WTC11 (cell line): ENCODE results near the gene PSMD1. TPM values are rescaled to one million over a fixed set of nuclear protein-coding genes. Genes with fewer than 3 reads are reported as not detected.

Experiments used
- ATAC-seq: fragments of 200-7000 bp; cut with Tn5 transposase; 2 replicates; pipeline ENCODE4 v1.10.0; 2021; ENCODE audit warnings: mild to moderate bottlenecking, moderate library complexity
- CTCF ChIA-PET: fragments of 300-600 bp; sonication (Branson Sonifier 250); formaldehyde crosslinking; loops from one replicate; lab custom pipeline; 2021; ENCODE audit warnings: antibody characterized with exemption; lab: Charles Lee
- POLR2A ChIA-PET: fragments of 350-600 bp; sonication (Branson Sonifier 250); formaldehyde crosslinking; loops from one replicate; lab custom pipeline; 2021; ENCODE audit warnings: antibody characterized with exemption; lab: Charles Lee
- DNase-seq: peaks from one replicate; pipeline ENCODE4 v3.0.0; 2021; ENCODE audit warnings: low spot score
- H3K27ac Mint-ChIP-seq: 2 replicates; pipeline ENCODE4 v1.8.0; 2021; ENCODE audit warnings: mixed read lengths
- H3K27me3 Mint-ChIP-seq: 2 replicates; pipeline ENCODE4 v1.8.0; 2021; ENCODE audit warnings: low read depth, mild to moderate bottlenecking, moderate library complexity, mixed read lengths
- H3K36me3 Mint-ChIP-seq: 2 replicates; pipeline ENCODE4 v1.8.0; 2021; ENCODE audit warnings: mixed read lengths
- H3K4me1 Mint-ChIP-seq: 2 replicates; pipeline ENCODE4 v1.8.0; 2022; ENCODE audit warnings: mixed read lengths
- H3K4me3 Mint-ChIP-seq: 2 replicates; pipeline ENCODE4 v1.8.0; 2021; ENCODE audit warnings: mild to moderate bottlenecking, moderate library complexity, mixed read lengths
- H3K9me3 Mint-ChIP-seq: 2 replicates; pipeline ENCODE4 v1.8.0; 2021; ENCODE audit warnings: mixed read lengths
- JUN ChIP-seq: sonication (generic); formaldehyde crosslinking; IDR thresholded peaks from 2 replicates; pipeline ENCODE4 v1.8.0; 2023; ENCODE audit warnings: mild to moderate bottlenecking, missing genetic modification reagents
- KAT7 ChIP-seq: sonication (generic); formaldehyde crosslinking; IDR thresholded peaks from 2 replicates; pipeline ENCODE4 v1.8.1; 2023; ENCODE audit warnings: missing genetic modification reagents, mild to moderate bottlenecking, borderline replicate concordance
- NFATC4 ChIP-seq: fragments of 250-450 bp; sonication (Bioruptor Pico); IDR thresholded peaks from 2 replicates; pipeline ENCODE4 v1.9.0; 2021; ENCODE audit warnings: mild to moderate bottlenecking
- PRRX2 ChIP-seq: fragments of 250-450 bp; sonication (Bioruptor Pico); IDR thresholded peaks from 2 replicates; pipeline ENCODE4 v1.8.0; 2021; ENCODE audit warnings: mild to moderate bottlenecking
- ZNF232 ChIP-seq: sonication (generic); formaldehyde crosslinking; IDR thresholded peaks from 2 replicates; pipeline ENCODE4 v1.8.0; 2022; ENCODE audit warnings: mild to moderate bottlenecking, missing genetic modification reagents
- total RNA-seq: library from RNA; stranded (reverse); gene quantifications from 3 replicates; pipeline ENCODE4 v1.2.3, GENCODE V29; 2021
- TF ChIP-seq, protein P1 (sequence below): fragments of 250-450 bp; sonication (Bioruptor Pico); IDR thresholded peaks from 2 replicates; pipeline ENCODE4 v1.9.0; 2021; ENCODE audit warnings: mild to moderate bottlenecking
- TF ChIP-seq, protein P2 (sequence below): fragments of 250-450 bp; sonication (Bioruptor Pico); IDR thresholded peaks from 2 replicates; pipeline ENCODE4 v1.9.0; 2021; ENCODE audit warnings: mild to moderate bottlenecking, borderline replicate concordance
- TF ChIP-seq, protein P3 (sequence below): fragments of 250-450 bp; sonication (Bioruptor Pico); IDR thresholded peaks from 2 replicates; pipeline ENCODE4 v1.9.0; 2021; ENCODE audit warnings: moderate library complexity, mild to moderate bottlenecking, inconsistent platforms, borderline replicate concordance
- TF ChIP-seq, protein P4 (sequence below): sonication (generic); formaldehyde crosslinking; IDR thresholded peaks from 2 replicates; pipeline ENCODE4 v1.8.1; 2023; ENCODE audit warnings: mild to moderate bottlenecking, missing genetic modification reagents
- TF ChIP-seq, protein P5 (sequence below): sonication (generic); formaldehyde crosslinking; IDR thresholded peaks from 2 replicates; pipeline ENCODE4 v1.8.1; 2023; ENCODE audit warnings: mild to moderate bottlenecking, missing genetic modification reagents, moderate library complexity
- TF ChIP-seq, protein P6 (sequence below): sonication (generic); formaldehyde crosslinking; conservative IDR thresholded peaks from 2 replicates; pipeline ENCODE4 v1.8.1; 2023; ENCODE audit warnings: mild to moderate bottlenecking, low read depth, missing genetic modification reagents, moderate library complexity
- TF ChIP-seq, protein P7 (sequence below): sonication (generic); formaldehyde crosslinking; IDR thresholded peaks from 2 replicates; pipeline ENCODE4 v1.8.1; 2023; ENCODE audit warnings: mild to moderate bottlenecking, missing genetic modification reagents

PSMD1 gene
- total RNA-seq, 1 experiment from 2014 or later: 163 TPM

DNA sequence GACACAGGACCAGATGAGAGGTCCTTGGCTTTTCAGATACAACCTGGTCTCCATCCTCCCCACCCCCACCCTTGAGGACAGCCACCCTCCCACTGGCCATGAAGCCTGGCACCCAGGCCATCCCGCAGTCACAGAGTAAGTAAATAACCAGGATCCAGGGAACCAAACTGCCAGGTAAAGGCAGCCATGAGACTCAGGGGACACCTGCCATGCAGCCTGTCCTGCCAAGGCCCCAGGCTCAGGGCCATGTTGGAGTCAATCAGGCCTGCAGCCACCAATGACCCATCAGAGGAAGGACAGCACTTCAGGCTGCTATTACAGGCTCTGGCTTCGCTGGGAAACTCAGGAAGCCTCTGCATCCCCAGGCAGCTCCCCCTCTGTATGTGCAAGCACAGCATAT, 45.1 kb upstream of the PSMD1 start:
- Mint-ChIP-seq H3K27ac (no peak overlapping the region), H3K4me1 (peaks cover 18% of the 10 kb centered on the region), H3K27me3 (no peaks in the 10 kb centered on the region; the same call in none of the 2 replicates), H3K36me3 (no peaks in the 10 kb centered on the region), H3K9me3 (no peaks in the 10 kb centered on the region), H3K4me3 (no peak overlapping the region)
- ChIA-PET CTCF (interaction anchor here (0.7 to 1.2 kb wide), 2 partner anchors 12 to 41 kb away, joined by 3 to 4 read pairs; no protein-coding TSS in a partner anchor), POLR2A (interaction anchor here (0.6 kb wide), 1 partner anchor 9 kb away, joined by 3 read pairs; no protein-coding TSS in a partner anchor)
- ATAC-seq (no peak), DNase-seq (no peak)
- TF ChIP-seq JUN (CRISPR knock-in tag) (no peak), KAT7 (CRISPR knock-in tag) (no peak)
- TF ChIP-seq, protein P1, sequence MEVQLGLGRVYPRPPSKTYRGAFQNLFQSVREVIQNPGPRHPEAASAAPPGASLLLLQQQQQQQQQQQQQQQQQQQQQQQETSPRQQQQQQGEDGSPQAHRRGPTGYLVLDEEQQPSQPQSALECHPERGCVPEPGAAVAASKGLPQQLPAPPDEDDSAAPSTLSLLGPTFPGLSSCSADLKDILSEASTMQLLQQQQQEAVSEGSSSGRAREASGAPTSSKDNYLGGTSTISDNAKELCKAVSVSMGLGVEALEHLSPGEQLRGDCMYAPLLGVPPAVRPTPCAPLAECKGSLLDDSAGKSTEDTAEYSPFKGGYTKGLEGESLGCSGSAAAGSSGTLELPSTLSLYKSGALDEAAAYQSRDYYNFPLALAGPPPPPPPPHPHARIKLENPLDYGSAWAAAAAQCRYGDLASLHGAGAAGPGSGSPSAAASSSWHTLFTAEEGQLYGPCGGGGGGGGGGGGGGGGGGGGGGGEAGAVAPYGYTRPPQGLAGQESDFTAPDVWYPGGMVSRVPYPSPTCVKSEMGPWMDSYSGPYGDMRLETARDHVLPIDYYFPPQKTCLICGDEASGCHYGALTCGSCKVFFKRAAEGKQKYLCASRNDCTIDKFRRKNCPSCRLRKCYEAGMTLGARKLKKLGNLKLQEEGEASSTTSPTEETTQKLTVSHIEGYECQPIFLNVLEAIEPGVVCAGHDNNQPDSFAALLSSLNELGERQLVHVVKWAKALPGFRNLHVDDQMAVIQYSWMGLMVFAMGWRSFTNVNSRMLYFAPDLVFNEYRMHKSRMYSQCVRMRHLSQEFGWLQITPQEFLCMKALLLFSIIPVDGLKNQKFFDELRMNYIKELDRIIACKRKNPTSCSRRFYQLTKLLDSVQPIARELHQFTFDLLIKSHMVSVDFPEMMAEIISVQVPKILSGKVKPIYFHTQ (CRISPR knock-in tag): no peak
- TF ChIP-seq, protein P2, sequence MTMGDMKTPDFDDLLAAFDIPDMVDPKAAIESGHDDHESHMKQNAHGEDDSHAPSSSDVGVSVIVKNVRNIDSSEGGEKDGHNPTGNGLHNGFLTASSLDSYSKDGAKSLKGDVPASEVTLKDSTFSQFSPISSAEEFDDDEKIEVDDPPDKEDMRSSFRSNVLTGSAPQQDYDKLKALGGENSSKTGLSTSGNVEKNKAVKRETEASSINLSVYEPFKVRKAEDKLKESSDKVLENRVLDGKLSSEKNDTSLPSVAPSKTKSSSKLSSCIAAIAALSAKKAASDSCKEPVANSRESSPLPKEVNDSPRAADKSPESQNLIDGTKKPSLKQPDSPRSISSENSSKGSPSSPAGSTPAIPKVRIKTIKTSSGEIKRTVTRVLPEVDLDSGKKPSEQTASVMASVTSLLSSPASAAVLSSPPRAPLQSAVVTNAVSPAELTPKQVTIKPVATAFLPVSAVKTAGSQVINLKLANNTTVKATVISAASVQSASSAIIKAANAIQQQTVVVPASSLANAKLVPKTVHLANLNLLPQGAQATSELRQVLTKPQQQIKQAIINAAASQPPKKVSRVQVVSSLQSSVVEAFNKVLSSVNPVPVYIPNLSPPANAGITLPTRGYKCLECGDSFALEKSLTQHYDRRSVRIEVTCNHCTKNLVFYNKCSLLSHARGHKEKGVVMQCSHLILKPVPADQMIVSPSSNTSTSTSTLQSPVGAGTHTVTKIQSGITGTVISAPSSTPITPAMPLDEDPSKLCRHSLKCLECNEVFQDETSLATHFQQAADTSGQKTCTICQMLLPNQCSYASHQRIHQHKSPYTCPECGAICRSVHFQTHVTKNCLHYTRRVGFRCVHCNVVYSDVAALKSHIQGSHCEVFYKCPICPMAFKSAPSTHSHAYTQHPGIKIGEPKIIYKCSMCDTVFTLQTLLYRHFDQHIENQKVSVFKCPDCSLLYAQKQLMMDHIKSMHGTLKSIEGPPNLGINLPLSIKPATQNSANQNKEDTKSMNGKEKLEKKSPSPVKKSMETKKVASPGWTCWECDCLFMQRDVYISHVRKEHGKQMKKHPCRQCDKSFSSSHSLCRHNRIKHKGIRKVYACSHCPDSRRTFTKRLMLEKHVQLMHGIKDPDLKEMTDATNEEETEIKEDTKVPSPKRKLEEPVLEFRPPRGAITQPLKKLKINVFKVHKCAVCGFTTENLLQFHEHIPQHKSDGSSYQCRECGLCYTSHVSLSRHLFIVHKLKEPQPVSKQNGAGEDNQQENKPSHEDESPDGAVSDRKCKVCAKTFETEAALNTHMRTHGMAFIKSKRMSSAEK: no peak
- TF ChIP-seq, protein P3, sequence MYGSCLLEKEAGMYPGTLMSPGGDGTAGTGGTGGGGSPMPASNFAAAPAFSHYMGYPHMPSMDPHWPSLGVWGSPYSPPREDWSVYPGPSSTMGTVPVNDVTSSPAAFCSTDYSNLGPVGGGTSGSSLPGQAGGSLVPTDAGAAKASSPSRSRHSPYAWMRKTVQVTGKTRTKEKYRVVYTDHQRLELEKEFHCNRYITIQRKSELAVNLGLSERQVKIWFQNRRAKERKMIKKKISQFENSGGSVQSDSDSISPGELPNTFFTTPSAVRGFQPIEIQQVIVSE (CRISPR knock-in tag): no peak

DNA sequence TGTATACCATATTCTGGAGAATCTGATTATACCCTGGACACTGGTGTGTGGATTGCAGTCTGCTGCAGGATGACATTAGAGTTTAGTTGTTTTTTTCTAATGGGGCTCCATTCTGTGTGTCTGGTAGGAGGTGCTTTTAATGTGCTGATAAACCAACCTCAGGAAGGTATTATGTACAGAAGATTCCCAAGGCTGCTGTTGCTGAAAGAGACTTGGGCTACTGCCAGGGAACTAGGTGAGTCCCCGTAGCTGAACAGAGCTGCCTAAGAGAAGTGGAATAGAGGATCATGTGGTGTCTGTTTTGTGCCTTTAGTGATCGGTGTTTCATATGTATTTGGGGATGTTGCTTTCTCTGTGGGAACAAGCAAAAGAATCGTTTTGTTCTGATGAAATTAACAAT, 44.2 kb upstream of the PSMD1 start:
- no peak for ATAC-seq
- H3K27ac Mint-ChIP-seq: no peak overlapping the region
- POLR2A ChIA-PET: interaction anchor here (0.6 kb wide), 1 partner anchor 10 kb away, joined by 3 read pairs; no protein-coding TSS in a partner anchor
- H3K27me3 Mint-ChIP-seq: no peaks in the 10 kb centered on the region; the same call in none of the 2 replicates
- no peaks in the 10 kb centered on the region for H3K9me3 Mint-ChIP-seq
- no peak for DNase-seq
- no peaks in the 10 kb centered on the region for H3K36me3 Mint-ChIP-seq
- H3K4me3 Mint-ChIP-seq: no peak overlapping the region
- H3K4me1 Mint-ChIP-seq: peaks cover 18% of the 10 kb centered on the region
- CTCF ChIA-PET: interaction anchor here (0.7 to 1.2 kb wide), 2 partner anchors 12 to 41 kb away, joined by 3 to 4 read pairs; no protein-coding TSS in a partner anchor
- TF ChIP-seq, protein P4, sequence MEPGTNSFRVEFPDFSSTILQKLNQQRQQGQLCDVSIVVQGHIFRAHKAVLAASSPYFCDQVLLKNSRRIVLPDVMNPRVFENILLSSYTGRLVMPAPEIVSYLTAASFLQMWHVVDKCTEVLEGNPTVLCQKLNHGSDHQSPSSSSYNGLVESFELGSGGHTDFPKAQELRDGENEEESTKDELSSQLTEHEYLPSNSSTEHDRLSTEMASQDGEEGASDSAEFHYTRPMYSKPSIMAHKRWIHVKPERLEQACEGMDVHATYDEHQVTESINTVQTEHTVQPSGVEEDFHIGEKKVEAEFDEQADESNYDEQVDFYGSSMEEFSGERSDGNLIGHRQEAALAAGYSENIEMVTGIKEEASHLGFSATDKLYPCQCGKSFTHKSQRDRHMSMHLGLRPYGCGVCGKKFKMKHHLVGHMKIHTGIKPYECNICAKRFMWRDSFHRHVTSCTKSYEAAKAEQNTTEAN (CRISPR knock-in tag): no peak

DNA sequence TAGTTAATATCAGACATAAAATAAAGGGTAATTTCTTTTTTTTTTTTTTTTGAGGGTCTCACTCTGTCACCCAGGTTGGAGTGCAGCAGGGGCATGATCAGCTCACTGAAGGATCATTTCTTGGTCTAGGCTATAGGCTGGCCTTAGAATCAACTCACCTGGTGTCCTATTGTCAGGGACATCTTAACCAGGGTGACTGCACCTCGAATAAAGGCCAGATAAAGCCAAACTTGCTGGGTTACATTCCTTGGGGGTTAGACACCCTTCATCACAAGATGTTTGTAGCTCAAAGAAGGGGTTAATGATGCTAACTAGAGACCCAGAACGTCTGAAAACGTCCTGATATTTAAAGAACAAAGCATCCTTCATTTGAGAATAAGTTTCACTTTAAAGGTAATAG, 42.8 kb upstream of the PSMD1 start:
- Mint-ChIP-seq H3K4me1 (peaks cover 18% of the 10 kb centered on the region), H3K9me3 (peaks cover 5% of the 10 kb centered on the region; the same call in 1 of the 2 replicates), H3K27ac (no peak overlapping the region), H3K36me3 (no peaks in the 10 kb centered on the region; the same call in 1 of the 2 replicates), H3K27me3 (no peaks in the 10 kb centered on the region; the same call in none of the 2 replicates), H3K4me3 (no peak overlapping the region)
- POLR2A ChIA-PET: no interaction called here
- no peak for DNase-seq
- CTCF ChIA-PET: interaction anchor here (0.9 kb wide), 1 partner anchor 39 kb away, joined by 3 read pairs; no protein-coding TSS in a partner anchor
- ATAC-seq: no peak
- TF ChIP-seq NFATC4 (CRISPR knock-in tag): no peak
- TF ChIP-seq ZNF232 (CRISPR knock-in tag): no peak
- TF ChIP-seq, protein P5, sequence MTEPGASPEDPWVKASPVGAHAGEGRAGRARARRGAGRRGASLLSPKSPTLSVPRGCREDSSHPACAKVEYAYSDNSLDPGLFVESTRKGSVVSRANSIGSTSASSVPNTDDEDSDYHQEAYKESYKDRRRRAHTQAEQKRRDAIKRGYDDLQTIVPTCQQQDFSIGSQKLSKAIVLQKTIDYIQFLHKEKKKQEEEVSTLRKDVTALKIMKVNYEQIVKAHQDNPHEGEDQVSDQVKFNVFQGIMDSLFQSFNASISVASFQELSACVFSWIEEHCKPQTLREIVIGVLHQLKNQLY (CRISPR knock-in tag): no peak
- TF ChIP-seq, protein P6, sequence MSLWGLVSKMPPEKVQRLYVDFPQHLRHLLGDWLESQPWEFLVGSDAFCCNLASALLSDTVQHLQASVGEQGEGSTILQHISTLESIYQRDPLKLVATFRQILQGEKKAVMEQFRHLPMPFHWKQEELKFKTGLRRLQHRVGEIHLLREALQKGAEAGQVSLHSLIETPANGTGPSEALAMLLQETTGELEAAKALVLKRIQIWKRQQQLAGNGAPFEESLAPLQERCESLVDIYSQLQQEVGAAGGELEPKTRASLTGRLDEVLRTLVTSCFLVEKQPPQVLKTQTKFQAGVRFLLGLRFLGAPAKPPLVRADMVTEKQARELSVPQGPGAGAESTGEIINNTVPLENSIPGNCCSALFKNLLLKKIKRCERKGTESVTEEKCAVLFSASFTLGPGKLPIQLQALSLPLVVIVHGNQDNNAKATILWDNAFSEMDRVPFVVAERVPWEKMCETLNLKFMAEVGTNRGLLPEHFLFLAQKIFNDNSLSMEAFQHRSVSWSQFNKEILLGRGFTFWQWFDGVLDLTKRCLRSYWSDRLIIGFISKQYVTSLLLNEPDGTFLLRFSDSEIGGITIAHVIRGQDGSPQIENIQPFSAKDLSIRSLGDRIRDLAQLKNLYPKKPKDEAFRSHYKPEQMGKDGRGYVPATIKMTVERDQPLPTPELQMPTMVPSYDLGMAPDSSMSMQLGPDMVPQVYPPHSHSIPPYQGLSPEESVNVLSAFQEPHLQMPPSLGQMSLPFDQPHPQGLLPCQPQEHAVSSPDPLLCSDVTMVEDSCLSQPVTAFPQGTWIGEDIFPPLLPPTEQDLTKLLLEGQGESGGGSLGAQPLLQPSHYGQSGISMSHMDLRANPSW: no peak
- TF ChIP-seq PRRX2 (CRISPR knock-in tag): no peak
- TF ChIP-seq, protein P7, sequence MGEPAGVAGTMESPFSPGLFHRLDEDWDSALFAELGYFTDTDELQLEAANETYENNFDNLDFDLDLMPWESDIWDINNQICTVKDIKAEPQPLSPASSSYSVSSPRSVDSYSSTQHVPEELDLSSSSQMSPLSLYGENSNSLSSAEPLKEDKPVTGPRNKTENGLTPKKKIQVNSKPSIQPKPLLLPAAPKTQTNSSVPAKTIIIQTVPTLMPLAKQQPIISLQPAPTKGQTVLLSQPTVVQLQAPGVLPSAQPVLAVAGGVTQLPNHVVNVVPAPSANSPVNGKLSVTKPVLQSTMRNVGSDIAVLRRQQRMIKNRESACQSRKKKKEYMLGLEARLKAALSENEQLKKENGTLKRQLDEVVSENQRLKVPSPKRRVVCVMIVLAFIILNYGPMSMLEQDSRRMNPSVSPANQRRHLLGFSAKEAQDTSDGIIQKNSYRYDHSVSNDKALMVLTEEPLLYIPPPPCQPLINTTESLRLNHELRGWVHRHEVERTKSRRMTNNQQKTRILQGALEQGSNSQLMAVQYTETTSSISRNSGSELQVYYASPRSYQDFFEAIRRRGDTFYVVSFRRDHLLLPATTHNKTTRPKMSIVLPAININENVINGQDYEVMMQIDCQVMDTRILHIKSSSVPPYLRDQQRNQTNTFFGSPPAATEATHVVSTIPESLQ (CRISPR knock-in tag): no peak
- TF ChIP-seq KAT7 (CRISPR knock-in tag): no peak
